OCI-M2 (cell line): Measurements from ENCODE around the gene FRMD4A.
"Not testable (repeated sequence)": the region's sequence is repeated elsewhere in the genome, so short reads cannot be mapped to it uniquely, and the experiment has no call there.

Source experiments
- DNase-seq: peaks from one replicate; lab custom pipeline; 2025; ENCODE audit not compliant: unreplicated experiment; lab: John Stamatoyannopoulos, UW

The FRMD4A gene

DNA sequence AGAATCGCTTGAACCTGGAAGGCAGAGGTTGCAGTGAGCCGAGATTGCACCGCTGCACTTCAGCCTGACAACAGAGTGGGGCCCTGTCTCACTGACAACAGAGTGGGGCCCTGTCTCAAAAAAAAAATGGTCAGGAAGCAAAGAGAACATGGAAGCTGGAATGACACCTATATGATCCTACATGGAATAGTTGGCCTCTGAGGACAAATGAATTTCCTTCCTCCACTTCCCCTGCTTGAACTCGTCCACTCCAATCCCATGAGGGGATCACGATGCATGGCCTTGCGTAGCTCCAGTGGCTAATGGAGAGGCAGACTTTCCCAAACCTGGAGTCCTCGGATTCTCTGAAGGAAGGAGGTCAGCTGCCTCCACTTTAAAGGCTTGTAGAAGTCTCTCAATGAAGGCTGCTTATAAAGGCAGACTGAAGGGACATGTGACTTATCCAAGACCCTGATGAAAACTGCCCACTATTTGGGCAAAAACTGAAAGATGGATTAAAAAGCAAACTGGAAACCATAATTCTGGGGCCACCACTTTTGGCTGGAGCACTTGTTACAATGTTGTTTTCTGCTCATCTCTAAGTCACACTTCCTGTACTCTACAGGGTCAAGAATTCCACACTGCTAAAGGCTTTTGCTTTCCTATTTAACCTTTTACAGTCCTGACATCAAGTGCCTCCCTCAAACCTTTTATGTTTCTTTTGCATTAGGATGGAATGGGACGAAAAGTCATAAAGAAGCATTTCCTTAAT lies 529.4 kb downstream of the FRMD4A start:
- DNase-seq: no peak

GRCh38 chr10:13797164-13797563 lies 533.6 kb downstream of the FRMD4A start:
- DNase-seq: no peak

DNA sequence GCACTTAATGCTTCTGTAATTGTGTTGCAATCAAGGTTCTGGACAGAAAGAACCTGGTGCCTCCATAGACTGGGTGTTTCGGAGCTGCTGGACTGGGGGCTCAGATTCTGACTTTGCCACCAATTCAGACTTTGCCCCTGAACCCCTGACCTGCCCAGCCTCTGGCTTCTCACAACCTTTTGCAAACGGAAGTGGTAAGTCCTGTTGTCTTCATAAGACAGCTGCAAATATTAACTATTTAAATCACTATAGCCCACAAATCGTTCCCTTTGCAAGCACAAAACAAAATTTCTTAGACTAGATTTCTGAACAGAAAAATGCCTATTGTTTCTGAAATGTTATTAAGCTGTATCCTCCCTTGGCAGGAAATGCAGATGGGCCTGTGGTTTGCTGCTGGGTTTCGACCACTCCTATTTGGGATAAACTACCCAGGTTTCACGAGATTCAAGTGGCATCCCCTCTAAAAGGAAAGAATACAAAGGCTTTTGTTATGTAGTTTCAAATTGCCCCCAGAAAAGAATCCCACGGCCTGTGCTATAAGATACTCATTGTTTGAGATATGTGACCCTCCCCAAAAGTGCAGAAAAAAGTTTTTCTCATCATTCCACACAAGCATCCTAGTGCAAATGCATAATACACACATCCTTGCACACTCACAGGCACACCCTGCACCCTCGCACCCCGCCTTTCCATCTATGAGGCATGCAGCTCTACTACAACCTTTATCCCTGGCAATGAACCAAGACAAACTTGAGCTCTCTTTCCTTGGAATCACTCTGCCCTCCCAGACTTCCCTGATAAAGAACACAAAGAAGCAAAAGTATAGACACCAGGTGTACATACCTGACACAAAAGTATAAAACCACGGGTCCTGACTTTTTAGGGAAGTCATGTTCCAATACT lies 534.8 kb downstream of the FRMD4A start:
- no peak for DNase-seq

DNA sequence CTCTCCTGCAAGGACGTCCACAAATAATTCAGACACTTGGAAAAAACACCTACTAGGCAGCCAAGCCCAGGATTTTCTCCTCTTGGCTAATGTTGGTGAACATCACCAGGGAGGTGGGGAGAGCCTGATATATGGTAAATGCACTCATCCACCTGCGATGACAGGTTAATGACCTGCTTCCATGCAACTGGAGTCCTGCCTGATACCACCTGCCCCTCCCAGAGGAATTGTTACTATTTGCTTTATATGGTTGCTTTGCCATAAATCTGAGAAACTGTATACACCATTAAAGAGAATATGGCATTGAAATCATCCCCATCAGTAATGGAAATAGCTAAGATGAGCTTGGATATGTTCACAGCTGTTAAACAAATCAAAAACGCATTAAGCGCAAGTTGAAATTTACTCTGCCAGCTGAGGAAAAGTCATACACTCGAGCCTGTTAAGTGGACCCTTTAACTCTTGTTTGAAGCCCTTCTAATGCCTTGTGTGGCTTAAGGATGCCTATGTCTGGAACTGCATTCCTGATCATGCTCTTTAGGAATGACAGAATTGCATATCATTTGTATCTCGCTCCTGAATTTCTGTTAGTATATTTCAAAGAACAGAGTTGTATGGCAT lies 535.6 kb downstream of the FRMD4A start:
- DNase-seq: no peak

- no peak for DNase-seq
These were observed 538.7 kb downstream of the FRMD4A start for GRCh38 chr10:13792006-13792405.

DNA sequence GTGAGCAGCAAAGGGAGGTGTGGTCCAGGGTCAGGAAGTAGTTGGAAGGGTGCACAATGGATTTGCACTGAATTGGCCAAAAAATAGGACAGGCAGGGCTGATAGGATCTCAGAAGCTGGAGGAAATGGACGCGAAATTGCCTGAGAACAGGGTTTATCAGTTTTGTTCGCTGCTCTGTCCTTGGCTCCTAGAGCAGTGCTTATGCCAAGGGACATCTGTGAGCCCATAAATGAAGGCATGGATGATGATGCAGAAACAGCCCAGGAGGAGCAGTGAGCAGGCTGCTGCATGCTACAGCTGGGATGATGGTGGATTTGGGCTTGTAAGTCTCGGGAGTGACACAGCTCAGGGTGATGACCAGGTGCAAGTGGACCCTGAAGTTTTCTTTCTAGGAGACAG lies 539.2 kb downstream of the FRMD4A start:
- DNase-seq: no peak

DNA sequence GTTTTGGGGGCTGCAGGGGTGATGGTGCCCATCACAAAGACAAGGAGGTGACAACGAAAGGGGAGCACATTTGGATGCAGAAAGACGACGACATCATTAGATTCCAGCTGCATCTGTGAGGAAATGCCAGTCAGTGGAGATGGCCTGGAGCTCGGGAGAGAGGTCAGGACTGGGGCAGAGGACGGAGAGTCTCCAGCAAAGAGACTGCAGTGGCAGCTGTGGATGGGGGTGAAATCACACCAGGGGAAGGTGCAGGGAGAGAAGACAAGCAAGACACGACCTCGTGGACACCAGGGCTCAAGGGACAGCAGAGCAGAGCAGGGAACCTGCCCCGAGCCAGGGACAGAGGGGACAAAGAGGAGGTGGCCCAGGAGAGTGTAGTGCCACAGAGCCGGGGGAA lies 540.5 kb downstream of the FRMD4A start:
- DNase-seq: no peak

DNA sequence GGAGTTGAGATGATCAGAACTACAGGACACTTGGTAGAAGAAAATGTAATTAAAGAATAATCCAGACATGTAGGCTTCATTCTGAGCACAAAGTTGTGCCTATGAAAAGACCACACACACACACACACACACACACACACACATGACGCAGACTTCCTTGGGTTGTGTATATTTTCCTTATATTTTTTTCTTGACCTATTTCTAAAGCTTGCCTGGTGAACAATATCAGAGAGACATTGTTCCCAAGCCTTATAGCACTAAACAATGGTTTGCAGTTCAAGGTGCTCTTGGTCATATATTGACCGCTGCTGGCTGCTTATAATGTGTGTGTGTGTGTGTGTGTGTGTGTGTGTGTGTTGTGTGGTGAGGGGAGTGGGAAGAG lies 541.3 kb downstream of the FRMD4A start:
- DNase-seq: no peak

GRCh38 chr10:13788711-13789447 lies 541.8 kb downstream of the FRMD4A start:
- no peak for DNase-seq

- DNase-seq: no peak
These were observed 542.5 kb downstream of the FRMD4A start for GRCh38 chr10:13788320-13788600.

DNA sequence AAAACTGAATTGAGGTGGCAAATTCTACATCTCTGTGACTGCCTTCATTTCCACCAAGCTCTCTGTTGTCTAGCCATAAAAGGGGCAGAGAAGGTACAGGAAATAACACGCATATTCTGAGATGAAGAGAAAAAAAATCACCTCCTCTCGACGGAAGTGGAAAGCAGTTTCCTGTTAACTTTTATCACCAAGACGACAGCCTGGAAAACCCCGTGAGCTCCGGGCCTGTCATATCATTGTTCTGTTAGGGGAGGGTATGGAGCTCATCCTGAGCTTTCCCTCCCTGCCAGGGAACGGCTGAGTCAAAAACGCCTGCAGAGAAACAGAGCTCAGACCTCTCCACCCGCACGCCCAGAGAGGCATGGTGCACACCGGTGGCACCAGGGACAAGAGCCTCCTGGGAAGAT lies 543.7 kb downstream of the FRMD4A start:
- no peak for DNase-seq

DNA sequence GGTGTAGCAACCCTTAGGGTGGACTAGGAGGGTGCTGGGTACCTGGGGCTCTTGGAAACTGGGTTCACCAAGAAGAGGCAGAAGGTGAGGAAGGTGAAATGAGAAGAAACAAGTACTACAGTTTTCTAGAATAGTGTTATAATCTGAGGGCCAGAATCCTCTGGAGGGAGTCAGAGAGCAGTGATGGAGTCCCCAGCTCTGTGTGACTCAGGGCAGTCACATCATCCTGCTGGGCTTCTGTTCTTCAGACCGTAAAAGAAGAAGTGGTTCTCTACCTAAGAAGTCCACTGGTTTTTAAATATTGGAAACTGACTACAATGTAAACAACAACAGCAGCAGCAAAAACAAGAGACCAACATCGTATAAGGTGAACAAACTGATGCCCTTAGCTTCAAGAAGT lies 546.7 kb downstream of the FRMD4A start:
- no peak for DNase-seq

DNA sequence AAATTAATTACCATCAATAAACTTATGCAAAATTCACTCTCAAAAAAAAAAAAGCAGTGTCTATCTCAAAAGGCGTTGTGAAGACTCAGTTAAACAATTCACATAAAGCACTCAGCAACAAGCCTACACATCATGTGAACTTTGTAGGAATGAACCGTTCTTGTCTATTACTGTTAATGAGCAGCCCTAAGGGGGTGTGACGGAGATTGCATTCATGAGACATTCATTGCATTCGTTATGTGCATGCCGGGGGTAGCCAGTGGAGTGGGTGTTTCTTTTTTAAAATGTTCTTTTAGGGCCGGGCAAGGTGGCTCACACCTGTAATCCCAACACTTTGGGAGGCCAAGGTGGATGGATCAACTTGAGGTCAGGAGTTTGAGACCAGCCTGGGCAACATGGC lies 551.0 kb downstream of the FRMD4A start:
- no peak for DNase-seq

- DNase-seq: not testable (repeated sequence)
These were observed 552.1 kb downstream of the FRMD4A start for GRCh38 chr10:13778693-13778960.

GRCh38 chr10:13776861-13777311 lies 553.8 kb downstream of the FRMD4A start:
- DNase-seq: no peak

- no peak for DNase-seq
These were observed 554.6 kb downstream of the FRMD4A start for GRCh38 chr10:13775786-13776775.

GRCh38 chr10:13774303-13774893 lies 556.3 kb downstream of the FRMD4A start:
- no peak for DNase-seq

- no peak for DNase-seq
These were observed 557.1 kb downstream of the FRMD4A start for GRCh38 chr10:13773496-13774170.

DNA sequence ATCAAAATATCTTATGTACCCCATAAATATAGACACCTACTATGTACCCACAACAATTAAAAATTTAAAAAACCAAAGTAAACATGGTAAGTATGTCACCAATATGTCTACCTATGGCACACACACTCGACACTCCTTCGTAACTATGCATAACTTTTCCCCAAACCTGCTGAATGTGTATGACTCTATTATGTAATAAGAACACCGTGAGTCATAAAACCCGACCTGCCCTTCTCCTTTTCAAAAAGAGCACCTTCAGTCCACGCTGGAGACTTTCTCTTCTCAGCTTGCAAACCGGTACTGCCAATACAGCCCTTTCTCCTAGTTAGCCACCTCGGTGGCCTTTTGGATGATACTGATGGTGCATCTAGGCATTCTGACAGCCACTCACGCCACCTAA lies 557.7 kb downstream of the FRMD4A start:
- DNase-seq: no peak
